Heart left ventricle (tissue), 13 donors: ENCODE measurements around the gene CTXN3.

Experiments
- POLR2A ChIP-seq, 2 donors: fragments of 450-650 bp; IDR thresholded peaks; one replicate each; pipeline ENCODE4 v1.6.1; 2017; ENCODE audit warnings: antibody characterized with exemption in 2 of 2, mild to moderate bottlenecking in 2 of 2, moderate library complexity in 2 of 2
- TF ChIP-seq, protein P1 (sequence below), 12 donors: fragments of 200-600 bp; sonication (generic) in 4 of 12; IDR thresholded peaks; one replicate each; pipeline versions ENCODE4 v1.5.0 to v1.8.0; 2018 to 2022; ENCODE audit warnings: antibody characterized with exemption in 12 of 12, mild to moderate bottlenecking in 5 of 12
- donor health status: ischemic (EF 13 %, LVEDD 7.1; RV severe dilation, severe dysfunction).
- donor health status: DM: no; HTN: yes; CAD: no.
- donor health status: DM: no; HTN: no; CAD: no.
- donor health status: ischemic (EF 25% LVEDD 6.9; RV normal size, moderate dysfunction).
- donor health status: ischemic (EF 25% LVEDD 5.7; RV mildly dilated, moderate dysfunction).
- donor health status: ischemic (EF 35%, LVEDD 5.7; RV mildly dilated, moderate dysfunction).
- donor health status: nonischemic (EF 11% LVEDD 7.7; RV severe dilation, severe dysfunction).
- donor health status: DM: yes; HTN: yes; CAD: no.
- donor health status: PGD.
- donor health status: ischemic (EF 29% LVEDD 5.4; RV normal size, mild dysfunction).
- donor health status: nonischemic (EF 23%, LVEDD 6.1; RV moderate dilation, normal function).

DNA sequence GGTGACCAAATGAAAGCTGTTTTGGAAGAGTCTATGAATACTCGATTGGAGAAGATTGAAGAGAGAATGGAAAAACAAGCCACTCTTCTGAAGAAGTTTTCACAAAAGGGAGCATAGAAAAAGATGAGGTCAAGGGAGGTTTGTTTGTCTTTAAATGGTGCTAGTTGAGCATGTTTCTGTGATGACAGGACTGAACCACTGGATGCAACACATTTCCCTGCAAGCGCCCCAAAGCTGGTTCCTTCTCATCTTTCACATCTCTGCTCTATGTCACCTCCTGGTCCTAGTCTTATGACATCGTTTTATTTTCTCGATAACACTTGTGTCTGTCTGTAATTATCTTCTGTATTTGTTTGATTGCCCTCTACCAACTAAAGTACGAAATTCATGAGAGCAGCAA, 50.5 kb downstream of the CTXN3 start:
- TF ChIP-seq, protein P1, sequence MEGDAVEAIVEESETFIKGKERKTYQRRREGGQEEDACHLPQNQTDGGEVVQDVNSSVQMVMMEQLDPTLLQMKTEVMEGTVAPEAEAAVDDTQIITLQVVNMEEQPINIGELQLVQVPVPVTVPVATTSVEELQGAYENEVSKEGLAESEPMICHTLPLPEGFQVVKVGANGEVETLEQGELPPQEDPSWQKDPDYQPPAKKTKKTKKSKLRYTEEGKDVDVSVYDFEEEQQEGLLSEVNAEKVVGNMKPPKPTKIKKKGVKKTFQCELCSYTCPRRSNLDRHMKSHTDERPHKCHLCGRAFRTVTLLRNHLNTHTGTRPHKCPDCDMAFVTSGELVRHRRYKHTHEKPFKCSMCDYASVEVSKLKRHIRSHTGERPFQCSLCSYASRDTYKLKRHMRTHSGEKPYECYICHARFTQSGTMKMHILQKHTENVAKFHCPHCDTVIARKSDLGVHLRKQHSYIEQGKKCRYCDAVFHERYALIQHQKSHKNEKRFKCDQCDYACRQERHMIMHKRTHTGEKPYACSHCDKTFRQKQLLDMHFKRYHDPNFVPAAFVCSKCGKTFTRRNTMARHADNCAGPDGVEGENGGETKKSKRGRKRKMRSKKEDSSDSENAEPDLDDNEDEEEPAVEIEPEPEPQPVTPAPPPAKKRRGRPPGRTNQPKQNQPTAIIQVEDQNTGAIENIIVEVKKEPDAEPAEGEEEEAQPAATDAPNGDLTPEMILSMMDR (IDR thresholded peaks at IDR 0.05) = no peak
- no peak for TF ChIP-seq POLR2A (IDR thresholded peaks at IDR 0.05)
